HG03575 (cell line): ENCODE results near the gene UBE4B.
"Not testable (repeated sequence)": the region's sequence is repeated elsewhere in the genome, so short reads cannot be mapped to it uniquely, and the experiment has no call there.

ENCODE experiments used
- ATAC-seq: cut with Tn5 transposase; IDR thresholded peaks from one replicate; pipeline ENCODE4 v1.9.1; 2021; ENCODE audit not compliant: unreplicated experiment, insufficient number of reproducible peaks, low FRiP score; ENCODE audit errors: extremely low read depth

The UBE4B gene

DNA sequence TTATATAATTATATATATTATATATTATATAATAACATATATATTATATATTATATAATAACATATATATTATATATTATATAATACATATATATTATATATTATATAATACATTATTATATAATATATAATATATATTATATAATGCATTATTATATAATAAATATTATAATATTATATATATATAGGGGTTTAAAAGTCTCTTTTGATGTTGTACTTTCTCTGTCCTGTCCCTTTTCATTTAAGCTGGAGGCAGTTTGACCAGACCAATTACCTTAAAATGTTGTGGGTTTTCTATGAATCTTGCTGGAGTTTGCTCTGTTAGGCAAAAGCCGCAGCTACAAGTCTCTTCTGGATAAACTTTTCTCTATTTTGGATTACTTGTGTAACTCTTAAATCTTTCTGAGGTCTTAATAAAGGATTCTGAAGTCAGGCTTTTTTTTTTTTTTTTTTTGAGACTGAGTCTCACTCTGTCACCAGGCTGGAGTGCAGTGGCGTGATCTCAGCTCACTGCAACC is 155.4 kb downstream of the UBE4B start:
- ATAC-seq = no peak

- no peak for ATAC-seq
Measured at GRCh38 chr1:10189659-10190058, 156.9 kb downstream of the UBE4B start.

- ATAC-seq = no peak
Measured at GRCh38 chr1:10192263-10192662, 159.5 kb downstream of the UBE4B start.

- ATAC-seq = no peak
Measured at GRCh38 chr1:10193288-10193687, 160.5 kb downstream of the UBE4B start.

GRCh38 chr1:10195570-10195969 is 162.8 kb downstream of the UBE4B start:
- no peak for ATAC-seq

- ATAC-seq = no peak
Measured at GRCh38 chr1:10196976-10197375, 164.2 kb downstream of the UBE4B start.

GRCh38 chr1:10200620-10201019 is 167.9 kb downstream of the UBE4B start:
- no peak for ATAC-seq

GRCh38 chr1:10204003-10204642 is 171.4 kb downstream of the UBE4B start:
- no peak for ATAC-seq

DNA sequence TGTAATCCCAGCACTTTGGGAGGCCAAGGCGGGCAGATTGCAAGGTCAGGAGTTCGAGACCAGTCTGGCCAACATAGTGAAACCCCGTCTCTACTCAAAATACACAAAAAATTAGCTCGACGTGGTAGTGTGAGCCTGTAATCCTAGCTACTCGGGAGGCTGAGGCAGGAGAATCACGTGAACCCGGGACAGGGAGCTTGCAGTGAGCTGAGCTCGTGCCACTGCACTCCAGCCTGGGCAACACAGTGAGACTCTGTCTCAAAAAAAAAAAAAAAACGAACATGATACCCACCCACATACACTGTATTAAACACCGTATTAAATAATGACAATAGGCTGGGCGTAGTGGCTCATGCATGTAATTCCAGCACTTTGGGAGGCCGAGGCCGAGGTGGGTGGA is 172.4 kb downstream of the UBE4B start:
- not testable (repeated sequence) for ATAC-seq

- no peak for ATAC-seq
Measured at GRCh38 chr1:10207810-10208209, 175.1 kb downstream of the UBE4B start.

- no peak for ATAC-seq
Measured at GRCh38 chr1:10208537-10208936, 175.8 kb downstream of the UBE4B start.

- no peak for ATAC-seq
Measured at GRCh38 chr1:10209590-10209904, 176.8 kb downstream of the UBE4B start.

- ATAC-seq = peak; percentile 78
Measured at GRCh38 chr1:10209905-10210810, 177.4 kb downstream of the UBE4B start, which contains the start of gene KIF1B. Gene KIF1B (plus strand): TSS chr1:10210570. CDS start chr1:10232329, 21,759 bp downstream.

DNA sequence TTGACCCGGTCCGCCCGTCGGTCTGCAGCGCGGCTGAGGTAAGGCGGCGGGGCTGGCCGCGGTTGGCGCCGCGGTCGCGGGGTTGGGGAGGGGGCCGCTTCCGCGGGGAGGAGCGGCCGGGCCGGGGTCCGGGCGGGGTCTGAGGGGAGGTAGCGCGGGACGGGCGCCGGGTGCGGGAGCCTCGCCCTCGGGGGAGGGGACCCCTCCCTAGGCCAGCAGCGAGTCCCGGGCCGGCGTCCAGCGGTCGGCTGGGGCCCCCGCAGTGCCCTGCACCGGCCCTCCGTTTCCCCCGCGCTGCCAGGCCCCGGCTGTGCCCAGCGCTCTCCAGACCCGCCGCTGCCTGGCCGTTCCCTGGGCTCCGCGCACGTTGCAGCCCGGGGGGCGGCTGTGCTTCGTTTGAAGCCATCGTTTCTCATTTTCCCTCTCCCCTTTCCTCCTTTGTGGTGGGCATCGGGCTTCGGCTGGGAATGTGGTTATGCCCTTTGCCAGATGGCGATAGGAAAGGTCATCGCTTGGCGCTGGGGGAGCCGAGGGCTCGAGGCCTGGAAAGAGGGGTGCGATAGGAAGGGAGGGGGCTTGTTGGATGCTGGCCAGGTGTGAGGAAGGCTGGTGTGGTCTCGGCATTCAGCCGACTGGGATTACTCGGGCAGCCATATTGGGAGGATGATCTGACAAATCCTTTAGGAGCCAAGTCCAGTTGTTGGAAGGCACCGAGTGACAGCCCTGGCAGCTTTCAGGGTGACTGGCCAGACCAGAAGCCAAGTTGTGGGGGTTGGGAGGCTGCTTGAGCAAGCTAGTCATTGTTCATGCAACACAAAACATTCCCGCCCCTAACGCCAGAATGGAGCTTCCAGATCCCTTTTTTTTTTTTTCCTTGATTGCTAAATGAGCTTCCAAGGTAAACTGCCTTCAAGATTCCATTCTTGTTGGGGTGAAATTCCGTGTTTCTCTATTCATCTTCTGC is 178.4 kb downstream of the UBE4B start:
- no peak for ATAC-seq

- no peak for ATAC-seq
Measured at GRCh38 chr1:10211805-10212410, 179.2 kb downstream of the UBE4B start.

- no peak for ATAC-seq
Measured at GRCh38 chr1:10212476-10212875, 179.7 kb downstream of the UBE4B start.

- no peak for ATAC-seq
Measured at GRCh38 chr1:10213186-10213705, 180.5 kb downstream of the UBE4B start.

GRCh38 chr1:10216090-10216749 is 183.5 kb downstream of the UBE4B start:
- ATAC-seq = no peak
